Measurements from ENCODE around the gene STX5. TPM values are rescaled to one million over a fixed set of nuclear protein-coding genes. Genes with fewer than 3 reads are reported as not detected.
"Not testable (repeated sequence)": the region's sequence is repeated elsewhere in the genome, so short reads cannot be mapped to it uniquely, and the experiment has no call there.

The STX5 gene
- total RNA-seq, 4 donors from 2014 or later: 25.9 to 39.1 (median 29.2) TPM

GRCh38 chr11:62770778-62771143, 61.1 kb downstream of the STX5 start:
- Histone ChIP-seq H3K27ac (peak overlapping the region; percentile 86 to 95 (median 91)), H3K27me3 (no peaks in the 10 kb centered on the region), H3K9me3 (no peaks in the 10 kb centered on the region), H3K4me3 (peak overlapping the region; percentile 40 to 71 (median 56)), H3K4me1 (peaks cover 0 to 25% (median 16%) of the 10 kb centered on the region in 4 donors), H3K36me3 (peaks cover 0 to 36% (median 3%) of the 10 kb centered on the region in 3 donors)
- peak in 1 of 2 donors; percentile 20 for DNase-seq (ENCODE audit: low spot score in 2 of 2)
- WGBS, 2 donors: 0% methylated on average over 18 of the region's 18 CpGs
- TF ChIP-seq POLR2A (IDR thresholded peaks at IDR 0.05) (no peak), EP300 (IDR thresholded peaks at IDR 0.05) (no peak), CTCF (IDR thresholded peaks at IDR 0.05) (no peak)

DNA sequence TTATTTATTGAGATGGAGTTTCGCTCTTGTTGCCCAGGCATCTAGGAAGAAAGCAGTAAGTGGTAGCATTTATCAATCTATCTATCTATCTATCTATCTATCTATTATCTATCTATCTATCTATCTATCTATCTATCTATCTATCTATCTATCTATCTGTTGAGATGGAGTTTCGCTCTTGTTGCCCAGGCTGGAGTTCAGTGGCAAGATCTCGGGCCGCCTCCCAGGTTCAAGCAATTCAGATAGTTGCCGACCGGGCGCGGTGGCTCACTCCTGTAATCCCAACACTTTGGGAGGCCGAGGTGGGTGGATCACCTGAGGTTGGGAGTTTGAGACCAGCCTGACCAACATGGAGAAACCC, 71.0 kb downstream of the STX5 start:
- H3K27me3 ChIP-seq; DNase-seq (ENCODE audit: low spot score in 2 of 2); H3K9me3 ChIP-seq: not testable (repeated sequence)
- H3K4me1 ChIP-seq: peaks cover 0 to 31% (median 13%) of the 10 kb centered on the region in 4 donors
- H3K36me3 ChIP-seq: peaks cover 0 to 22% (median 0%) of the 10 kb centered on the region in 3 donors
- H3K27ac ChIP-seq: peak overlapping the region; percentile 11 to 94 (median 86)
- 39% methylated on average over 9 of the region's 9 CpGs for WGBS, 2 donors
- peak overlapping the region; percentile 68 to 94 (median 84) for H3K4me3 ChIP-seq

DNA sequence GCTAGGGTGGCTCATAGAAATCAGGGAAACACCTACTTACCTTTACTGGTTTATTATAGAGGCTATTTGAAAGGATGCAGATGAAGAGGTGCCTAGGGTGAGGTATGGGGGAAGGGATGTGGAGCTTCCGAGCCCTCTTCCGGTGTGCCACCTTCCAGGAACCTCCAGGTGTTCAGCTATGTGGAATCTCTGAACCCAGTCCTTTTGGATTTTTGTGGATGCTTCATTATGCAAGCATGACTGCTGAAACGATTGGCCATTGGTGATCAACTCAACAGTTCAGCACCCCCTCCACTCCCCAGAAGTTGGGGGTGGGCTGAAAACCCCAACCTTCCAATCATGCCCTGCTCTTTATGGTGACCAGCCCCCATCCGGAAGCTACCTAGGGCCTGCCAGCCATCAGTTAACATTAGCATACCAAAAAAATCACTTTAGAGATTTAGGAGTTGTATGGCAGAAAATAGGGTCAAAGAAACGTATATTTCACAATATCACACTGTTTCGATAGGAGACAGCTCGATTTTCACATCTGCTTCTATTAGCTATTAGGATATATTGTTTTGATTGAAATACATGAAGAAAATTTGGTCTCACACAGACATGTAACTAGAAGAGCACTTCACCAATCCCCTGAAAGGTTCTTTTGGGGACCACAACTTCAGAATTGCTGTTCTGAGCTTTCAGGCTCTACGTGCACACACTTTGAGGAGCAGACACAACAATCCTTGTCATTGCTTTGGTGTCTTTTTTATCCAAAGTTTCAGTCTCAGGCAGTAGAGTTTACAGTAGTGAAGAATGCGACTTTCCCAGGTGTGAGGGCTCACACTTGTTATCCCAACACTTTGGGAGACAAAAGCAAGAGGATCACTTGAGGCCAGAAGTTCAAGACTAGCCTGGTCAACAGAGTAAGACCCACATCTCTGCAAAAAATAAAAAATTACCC, 73.7 kb downstream of the STX5 start:
- no peak for DNase-seq (ENCODE audit: low spot score in 2 of 2)
- whole genome bisulfite sequencing, 2 donors: 49 to 55% methylated on average over 9 of the region's 9 CpGs
- TF ChIP-seq POLR2A (IDR thresholded peaks at IDR 0.05) (no peak), EP300 (IDR thresholded peaks at IDR 0.05) (no peak), CTCF (IDR thresholded peaks at IDR 0.05) (no peak)

More for the DNA sequence above, 73.7 kb downstream of the STX5 start:
- Histone ChIP-seq H3K27ac (no peak overlapping the region), H3K4me1 (peaks cover 0 to 29% (median 18%) of the 10 kb centered on the region in 4 donors), H3K36me3 (peaks cover 0 to under 1% (median 0%) of the 10 kb centered on the region in 3 donors), H3K9me3 (no peaks in the 10 kb centered on the region), H3K27me3 (no peaks in the 10 kb centered on the region), H3K4me3 (no peak overlapping the region)

Small RNA genes within 50 kb of the gene (small RNA-seq; reads per million reads assigned to genes)
- gene MIR6514 (not detected), gene RF00099 (not detected), gene RNU6-118P (not detected), gene SNORD22 (not detected), gene SNORD26 (not detected), gene SNORD27 (not detected), gene SNORD28 (not detected), gene SNORD30 (1,238 reads per million, percentile 98 among the genes with 10 or more reads in this experiment)

Other genes starting within 250 kb of the STX5 start
- 10 to 100 TPM in 3 of 4 donors, 1 to 10 TPM in 1; 8.3 to 18.8 (median 14.2) TPM for gene TUT1, start 240.5 kb downstream of the STX5 start, total RNA-seq
- gene MTA2, start 230.2 kb downstream of the STX5 start, total RNA-seq: 10 to 100 TPM; 79.5 to 95.3 (median 88.8) TPM
- 100 to 1,000 TPM in 2 of 4 donors, 10 to 100 TPM in 2; 64.9 to 138 (median 93.9) TPM for gene EML3, start 219.3 kb downstream of the STX5 start, total RNA-seq
- 10 to 100 TPM in 3 of 4 donors, 1 to 10 TPM in 1; 9.3 to 13.8 (median 11.2) TPM for gene ROM1, start 218.8 kb downstream of the STX5 start, total RNA-seq
- 10 to 100 TPM; 35.4 to 60.3 (median 50.7) TPM for gene B3GAT3, start 210.1 kb downstream of the STX5 start, total RNA-seq
- gene GANAB, start 185.4 kb downstream of the STX5 start, total RNA-seq: 100 to 1,000 TPM; 107 to 150 (median 121) TPM
- gene INTS5, start 178.7 kb downstream of the STX5 start, total RNA-seq: 10 to 100 TPM; 14.0 to 22.8 (median 20.3) TPM
- 10 to 100 TPM; 32.7 to 48.0 (median 40.8) TPM for gene C11orf98, start 166.8 kb downstream of the STX5 start, total RNA-seq
- 10 to 100 TPM in 1 of 4 donors, 1 to 10 TPM in 3; 2.6 to 17.0 (median 5.7) TPM for gene CSKMT, start 166.7 kb downstream of the STX5 start, total RNA-seq
- gene UQCC3, start 160.4 kb downstream of the STX5 start, total RNA-seq: 10 to 100 TPM in 3 of 4 donors, 1 to 10 TPM in 1; 7.6 to 22.2 (median 14.6) TPM
- gene LBHD1, start 159.8 kb downstream of the STX5 start, total RNA-seq: 10 to 100 TPM in 1 of 4 donors, 1 to 10 TPM in 3; 3.9 to 11.1 (median 5.4) TPM
- 100 to 1,000 TPM; 140 to 205 (median 162) TPM for gene UBXN1, start 153.0 kb downstream of the STX5 start, total RNA-seq
- 10 to 100 TPM; 44.6 to 64.8 (median 48.4) TPM for gene LRRN4CL, start 142.5 kb downstream of the STX5 start, total RNA-seq
- 100 to 1,000 TPM in 2 of 4 donors, 10 to 100 TPM in 2; 58.8 to 149 (median 93.2) TPM for gene BSCL2, start 124.6 kb downstream of the STX5 start, total RNA-seq
- 1 to 10 TPM in 1 of 4 donors, under 1 TPM in 1, not detected in 2; 0.63 to 2.6 TPM for gene GNG3, start 124.4 kb downstream of the STX5 start, total RNA-seq
- gene HNRNPUL2, start 104.6 kb downstream of the STX5 start, total RNA-seq: 10 to 100 TPM; 24.7 to 34.8 (median 28.6) TPM
- gene TTC9C, start 103.6 kb downstream of the STX5 start, total RNA-seq: 10 to 100 TPM; 20.1 to 37.1 (median 23.6) TPM
- 1 to 10 TPM; 8.1 to 9.8 (median 8.9) TPM for gene ZBTB3, start 77.9 kb downstream of the STX5 start, total RNA-seq
- 10 to 100 TPM; 49.2 to 70.0 (median 53.6) TPM for gene POLR2G, start 70.5 kb downstream of the STX5 start, total RNA-seq
- 10 to 100 TPM; 23.2 to 38.8 (median 33.1) TPM for gene TAF6L, start 60.7 kb downstream of the STX5 start, total RNA-seq
- 100 to 1,000 TPM in 1 of 4 donors, 10 to 100 TPM in 3; 80.8 to 105 (median 94.9) TPM for gene TMEM179B, start 44.6 kb downstream of the STX5 start, total RNA-seq
- 10 to 100 TPM; 22.9 to 40.4 (median 31.3) TPM for gene TMEM223, start 40.0 kb downstream of the STX5 start, total RNA-seq
- gene NXF1, start 26.6 kb downstream of the STX5 start, total RNA-seq: 10 to 100 TPM; 51.3 to 94.4 (median 67.0) TPM
- not detected for gene TEX54, start 790 bp upstream of the STX5 start, total RNA-seq
- 10 to 100 TPM; 31.7 to 75.0 (median 48.0) TPM for gene WDR74, start 7.5 kb upstream of the STX5 start, total RNA-seq
- 100 to 1,000 TPM; 108 to 148 (median 133) TPM for gene SLC3A2, start 48.8 kb upstream of the STX5 start, total RNA-seq
- gene CHRM1, start 89.3 kb upstream of the STX5 start, total RNA-seq: not detected
- not detected for gene SLC22A6, start 152.9 kb upstream of the STX5 start, total RNA-seq
- gene SLC22A8, start 183.8 kb upstream of the STX5 start, total RNA-seq: not detected

Data from tibial nerve (tissue), 4 donors.